Nephron progenitor cell (in vitro differentiated cells): ENCODE data around the gene TPRX1.
A peak's percentile ranks its signal among the peaks of the same experiment; 100 is the strongest.

ENCODE experiments used
- DNase-seq: peaks from one replicate; pipeline ENCODE4 v3.0.0; 2021
- H3K27ac Mint-ChIP-seq: 2 replicates; pipeline ENCODE4 v1.8.0; 2021; ENCODE audit warnings: mild to moderate bottlenecking, moderate library complexity, mixed read lengths
- H3K27me3 Mint-ChIP-seq: 2 replicates; pipeline ENCODE4 v1.8.0; 2021; ENCODE audit warnings: mild to moderate bottlenecking, low read depth, mixed read lengths; ENCODE audit not compliant: poor library complexity
- H3K36me3 Mint-ChIP-seq: 2 replicates; pipeline ENCODE4 v1.8.0; 2021; ENCODE audit warnings: low read depth, mixed read lengths
- H3K4me1 Mint-ChIP-seq: 2 replicates; pipeline ENCODE4 v1.8.0; 2021; ENCODE audit warnings: mixed read lengths
- H3K4me3 Mint-ChIP-seq: 2 replicates; pipeline ENCODE4 v1.8.0; 2021; ENCODE audit warnings: mild to moderate bottlenecking, moderate library complexity, mixed read lengths
- H3K9me3 Mint-ChIP-seq: 2 replicates; pipeline ENCODE4 v1.8.0; 2021; ENCODE audit warnings: mild to moderate bottlenecking, moderate library complexity, mixed read lengths
- TF ChIP-seq, protein P1 (sequence below): fragments of 200-600 bp; sonication (generic); IDR thresholded peaks from 2 replicates; pipeline ENCODE4 v1.5.0; 2021; ENCODE audit warnings: antibody characterized with exemption

The TPRX1 gene

DNA sequence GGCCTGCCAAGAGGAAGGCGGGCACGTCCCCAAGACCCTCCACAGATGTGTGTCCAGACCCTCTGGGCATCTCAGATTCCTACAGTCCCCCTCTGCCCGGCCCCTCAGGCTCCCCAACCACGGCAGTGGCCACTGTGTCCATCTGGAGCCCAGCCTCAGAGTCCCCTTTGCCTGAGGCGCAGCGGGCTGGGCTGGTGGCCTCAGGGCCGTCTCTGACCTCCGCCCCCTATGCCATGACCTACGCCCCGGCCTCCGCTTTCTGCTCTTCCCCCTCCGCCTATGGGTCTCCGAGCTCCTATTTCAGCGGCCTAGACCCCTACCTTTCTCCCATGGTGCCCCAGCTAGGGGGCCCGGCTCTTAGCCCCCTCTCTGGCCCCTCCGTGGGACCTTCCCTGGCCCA lies 35.1 kb upstream of the TPRX1 start:
- H3K36me3 Mint-ChIP-seq, result no peaks in the 10 kb centered on the region
- peak overlapping the region; percentile 60 for H3K27ac Mint-ChIP-seq
- TF ChIP-seq, protein P1, sequence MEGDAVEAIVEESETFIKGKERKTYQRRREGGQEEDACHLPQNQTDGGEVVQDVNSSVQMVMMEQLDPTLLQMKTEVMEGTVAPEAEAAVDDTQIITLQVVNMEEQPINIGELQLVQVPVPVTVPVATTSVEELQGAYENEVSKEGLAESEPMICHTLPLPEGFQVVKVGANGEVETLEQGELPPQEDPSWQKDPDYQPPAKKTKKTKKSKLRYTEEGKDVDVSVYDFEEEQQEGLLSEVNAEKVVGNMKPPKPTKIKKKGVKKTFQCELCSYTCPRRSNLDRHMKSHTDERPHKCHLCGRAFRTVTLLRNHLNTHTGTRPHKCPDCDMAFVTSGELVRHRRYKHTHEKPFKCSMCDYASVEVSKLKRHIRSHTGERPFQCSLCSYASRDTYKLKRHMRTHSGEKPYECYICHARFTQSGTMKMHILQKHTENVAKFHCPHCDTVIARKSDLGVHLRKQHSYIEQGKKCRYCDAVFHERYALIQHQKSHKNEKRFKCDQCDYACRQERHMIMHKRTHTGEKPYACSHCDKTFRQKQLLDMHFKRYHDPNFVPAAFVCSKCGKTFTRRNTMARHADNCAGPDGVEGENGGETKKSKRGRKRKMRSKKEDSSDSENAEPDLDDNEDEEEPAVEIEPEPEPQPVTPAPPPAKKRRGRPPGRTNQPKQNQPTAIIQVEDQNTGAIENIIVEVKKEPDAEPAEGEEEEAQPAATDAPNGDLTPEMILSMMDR, result no peak
- DNase-seq, result peak; percentile 55
- peak overlapping the region; percentile 43 for H3K4me3 Mint-ChIP-seq
- peaks cover 30% of the 10 kb centered on the region for H3K4me1 Mint-ChIP-seq
- peaks cover 7% of the 10 kb centered on the region for H3K27me3 Mint-ChIP-seq
- no peaks in the 10 kb centered on the region for H3K9me3 Mint-ChIP-seq

- Mint-ChIP-seq H3K27ac (no peak overlapping the region), H3K36me3 (no peaks in the 10 kb centered on the region), H3K4me1 (peaks cover under 1% of the 10 kb centered on the region), H3K9me3 (no peaks in the 10 kb centered on the region), H3K27me3 (peaks cover 3% of the 10 kb centered on the region), H3K4me3 (no peak overlapping the region)
- TF ChIP-seq, protein P1, result no peak
- no peak for DNase-seq
Measured at GRCh38 chr19:47836038-47836437, 31.7 kb upstream of the TPRX1 start.

- TF ChIP-seq, protein P1, result no peak
- Mint-ChIP-seq H3K4me3 (no peak overlapping the region), H3K9me3 (no peaks in the 10 kb centered on the region), H3K36me3 (no peaks in the 10 kb centered on the region), H3K4me1 (peaks cover 11% of the 10 kb centered on the region), H3K27ac (no peak overlapping the region), H3K27me3 (peaks cover 4% of the 10 kb centered on the region)
- no peak for DNase-seq
Measured at GRCh38 chr19:47832723-47833122, 28.4 kb upstream of the TPRX1 start.

GRCh38 chr19:47826800-47827199 lies 22.4 kb upstream of the TPRX1 start:
- Mint-ChIP-seq H3K36me3 (no peaks in the 10 kb centered on the region), H3K4me1 (peaks cover 37% of the 10 kb centered on the region), H3K4me3 (no peak overlapping the region), H3K9me3 (peaks cover 6% of the 10 kb centered on the region), H3K27me3 (peaks cover 7% of the 10 kb centered on the region), H3K27ac (peak overlapping the region; percentile 51)
- no peak for DNase-seq
- TF ChIP-seq, protein P1, result no peak

- TF ChIP-seq, protein P1, result no peak
- H3K4me1 Mint-ChIP-seq, result peaks cover 60% of the 10 kb centered on the region
Measured at GRCh38 chr19:47824396-47824795, 20.0 kb upstream of the TPRX1 start.

DNA sequence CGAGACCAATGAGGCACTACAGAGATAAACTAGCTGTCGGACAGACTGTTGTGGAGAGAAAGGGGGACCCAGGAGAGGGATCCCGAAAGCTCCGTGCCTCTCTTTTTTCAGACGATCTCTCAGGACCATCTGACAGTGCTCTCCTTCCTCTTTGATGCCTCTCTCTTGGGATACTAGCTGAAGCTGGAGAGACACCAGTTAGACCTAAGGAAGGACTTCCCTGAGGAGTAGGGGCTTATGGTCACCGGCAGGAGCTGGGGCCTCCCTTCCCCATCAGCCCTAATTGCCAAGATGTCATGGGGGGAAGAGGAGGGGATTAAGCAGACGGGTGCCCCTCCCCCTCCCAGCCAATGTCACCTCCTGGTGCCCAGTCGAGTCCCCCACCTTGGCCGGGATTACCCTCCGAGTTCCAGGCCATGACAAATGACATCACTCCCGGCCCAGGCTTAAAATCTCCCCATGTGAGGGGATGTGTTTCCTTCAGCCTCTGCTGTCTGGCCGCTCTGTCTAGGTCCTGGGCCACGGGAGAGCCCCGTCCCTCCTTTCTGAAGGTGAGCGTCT lies 17.2 kb upstream of the TPRX1 start, which contains the start of gene CRX:
CRX (plus strand) TSS at position 478 of the 561 bp plus-strand sequence. CDS start 12,507 bp downstream, outside the sequence.
- TF ChIP-seq, protein P1, result no peak
- Mint-ChIP-seq H3K4me3 (no peak within 1 kb of the TSS), H3K27ac (peak within 1 kb of the TSS; percentile 60), H3K27me3 (peaks cover 2% of the 10 kb centered on the region), H3K4me1 (peaks cover 53% of the 10 kb centered on the region), H3K36me3 (no peaks in the 10 kb centered on the region), H3K9me3 (no peaks in the 10 kb centered on the region)
- DNase-seq, result no peak

More at GRCh38 chr19:47824396-47824795, 20.0 kb upstream of the TPRX1 start:
- Mint-ChIP-seq H3K27me3 (peaks cover 7% of the 10 kb centered on the region), H3K9me3 (peaks cover 6% of the 10 kb centered on the region), H3K4me3 (no peak overlapping the region), H3K27ac (no peak overlapping the region), H3K36me3 (no peaks in the 10 kb centered on the region)
- no peak for DNase-seq
